GM18526 (cell line): ENCODE data around the gene MAL.

Experiments
- POLR2A ChIP-seq: IDR thresholded peaks from 3 replicates; pipeline ENCODE4 v1.6.1; 2011; ENCODE audit not compliant: insufficient read length; ENCODE audit errors: extremely low read depth

Gene MAL

GRCh38 chr2:95072424-95072823, 46.9 kb downstream of the MAL start:
- no peak for TF ChIP-seq POLR2A

GRCh38 chr2:95073856-95074662, 48.6 kb downstream of the MAL start:
- no peak for TF ChIP-seq POLR2A

- no peak for TF ChIP-seq POLR2A
Measured at GRCh38 chr2:95074663-95075439, 49.3 kb downstream of the MAL start.

- no peak for TF ChIP-seq POLR2A
Measured at GRCh38 chr2:95075440-95076132, 50.1 kb downstream of the MAL start.

DNA sequence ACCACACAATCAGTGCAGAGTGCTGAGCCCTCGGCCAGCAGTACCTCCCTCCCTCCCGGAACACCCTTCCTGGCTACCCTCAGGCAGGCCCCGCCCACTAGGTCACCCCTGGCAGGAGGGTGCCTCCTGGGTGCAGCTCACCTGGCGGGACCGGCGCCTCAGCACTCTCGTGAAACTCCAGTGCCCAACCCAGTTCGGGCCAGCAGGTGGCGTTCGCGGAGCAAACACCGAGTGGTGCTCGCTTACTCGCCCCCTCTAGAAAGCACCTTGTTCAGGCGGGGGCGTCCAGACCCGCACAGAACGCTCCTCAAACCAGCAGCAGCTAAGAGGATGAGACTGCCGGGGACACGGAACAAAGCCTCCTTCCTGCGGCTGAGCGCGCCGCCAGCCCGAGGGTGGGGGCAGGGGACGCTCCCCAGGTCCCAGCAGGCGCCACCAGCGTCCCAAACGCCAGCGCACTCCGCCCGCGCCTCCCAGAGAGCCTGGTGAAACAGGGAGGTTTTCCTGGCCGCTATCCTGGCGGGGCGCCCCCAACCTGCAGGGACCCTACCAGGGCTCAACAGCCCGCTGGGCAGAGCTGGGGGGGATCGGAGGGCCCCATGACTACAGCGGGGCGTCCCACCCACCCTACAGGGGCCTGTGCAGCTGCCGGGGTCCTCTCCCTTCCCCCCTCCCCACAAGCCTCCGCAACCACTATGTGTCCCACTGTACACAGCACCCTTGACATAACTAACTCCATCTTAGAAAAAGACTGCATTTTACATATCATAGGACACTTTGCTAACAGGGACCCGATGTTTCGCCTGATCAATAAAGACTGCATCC, 51.4 kb downstream of the MAL start:
- TF ChIP-seq POLR2A = no peak

GRCh38 chr2:95077530-95077825, 52.0 kb downstream of the MAL start:
- no peak for TF ChIP-seq POLR2A

- TF ChIP-seq POLR2A = no peak
Measured at GRCh38 chr2:95077861-95078603, 52.5 kb downstream of the MAL start.

DNA sequence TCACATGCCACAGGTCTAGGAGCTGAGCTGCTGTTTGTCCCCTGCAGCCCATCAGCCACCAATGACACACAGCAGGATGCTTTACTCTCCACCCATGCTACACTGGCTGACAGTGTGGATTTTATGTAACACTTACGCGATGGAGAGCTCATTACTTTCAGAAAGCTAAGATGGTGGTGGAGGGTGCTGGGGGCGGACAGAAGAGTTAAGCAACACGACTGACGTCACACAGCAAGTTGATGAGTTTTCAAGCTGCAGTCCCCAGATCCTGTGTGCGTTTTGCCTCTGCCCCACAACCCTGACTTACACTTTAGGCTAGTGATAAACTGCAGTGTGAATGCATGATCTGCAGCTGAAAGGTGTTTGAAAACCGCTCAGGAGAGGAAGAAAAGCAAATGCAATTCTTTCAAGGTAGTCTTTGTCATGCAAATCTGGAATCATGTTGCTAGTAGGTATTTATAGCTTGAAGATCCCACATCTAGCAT, 53.7 kb downstream of the MAL start:
- no peak for TF ChIP-seq POLR2A

DNA sequence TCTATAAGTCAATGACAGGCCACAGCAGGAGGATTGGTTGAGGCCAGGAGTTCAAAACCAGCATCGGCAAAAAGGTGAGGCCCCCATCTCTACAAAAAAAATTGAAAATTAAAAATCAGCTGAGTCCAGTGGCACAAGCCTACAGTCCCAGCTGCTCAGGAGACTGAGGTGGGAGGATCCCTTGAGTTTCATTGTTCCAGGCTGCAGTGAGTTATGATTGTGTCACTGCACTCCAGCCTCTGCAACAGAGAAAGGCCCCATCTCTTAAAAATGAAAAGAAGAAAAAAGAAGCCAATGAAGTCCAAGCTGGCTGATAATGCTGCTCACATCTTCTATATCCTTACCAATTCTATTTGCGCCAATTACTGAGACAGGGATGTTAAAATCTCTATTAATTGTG, 57.0 kb downstream of the MAL start:
- TF ChIP-seq POLR2A = no peak

DNA sequence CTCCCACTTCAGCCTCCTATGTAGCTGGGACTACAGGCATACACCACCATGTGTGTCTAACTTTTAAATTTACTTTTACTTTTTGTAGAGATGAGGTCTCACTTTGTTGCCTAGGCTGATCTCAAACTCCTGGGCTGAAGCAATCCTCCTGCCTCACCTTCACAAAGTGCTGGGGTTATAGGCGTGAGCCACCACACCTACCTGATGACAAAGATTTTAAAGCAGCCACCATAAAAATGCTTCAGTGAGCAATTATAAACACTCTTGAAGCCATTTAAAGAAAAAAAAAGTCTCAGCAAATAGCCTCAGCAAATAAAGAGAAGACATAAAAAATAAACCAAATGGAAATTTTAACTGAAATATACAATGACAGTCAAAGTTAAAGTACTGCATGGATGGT, 60.5 kb downstream of the MAL start:
- no peak for TF ChIP-seq POLR2A

- no peak for TF ChIP-seq POLR2A
Measured at GRCh38 chr2:95087379-95087778, 61.9 kb downstream of the MAL start.

- TF ChIP-seq POLR2A = no peak
Measured at GRCh38 chr2:95091885-95092555, 66.5 kb downstream of the MAL start.

- no peak for TF ChIP-seq POLR2A
Measured at GRCh38 chr2:95099910-95100309, 74.4 kb downstream of the MAL start.
